ENCODE measurements around the gene ANKS1B.

Gene ANKS1B

GRCh38 chr12:99205111-99205510 is 779.6 kb downstream of the ANKS1B start:
- Histone ChIP-seq H3K4me3 (ENCODE audit: low read length, poor library complexity, severe bottlenecking) (no peak overlapping the region), H2AFZ (ENCODE audit: low read length) (no peak overlapping the region), H3K9ac (ENCODE audit: low read depth, low read length, poor library complexity, severe bottlenecking) (no peak overlapping the region), H4K20me1 (ENCODE audit: insufficient read depth, low read length, poor library complexity, severe bottlenecking) (no peaks in the 10 kb centered on the region), H3K36me3 (ENCODE audit: insufficient read depth, low read length) (no peaks in the 10 kb centered on the region), H3F3A (ENCODE audit: low read depth) (no peaks in the 10 kb centered on the region), H3K4me2 (ENCODE audit: low read depth, low read length, poor library complexity, severe bottlenecking) (no peak overlapping the region), H3K4me1 (ENCODE audit: insufficient read depth, low read length, poor library complexity, severe bottlenecking) (no peaks in the 10 kb centered on the region), H3K9me3 (ENCODE audit: insufficient read depth, low read depth, low read length) (no peaks in the 10 kb centered on the region), H3K79me2 (ENCODE audit: insufficient read depth, low read length) (no peaks in the 10 kb centered on the region), H3K9me2 (replicated peaks; ENCODE audit: low read depth, low read length) (no peaks in the 10 kb centered on the region), H3K27me3 (ENCODE audit: insufficient read depth, low read length, poor library complexity, severe bottlenecking) (no peaks in the 10 kb centered on the region)
- no peak for TF ChIP-seq CTCF (conservative IDR thresholded peaks at IDR 0.05; ENCODE audit: low read length)
- TF ChIP-seq EZH2phosphoT487 (IDR thresholded peaks at IDR 0.05; ENCODE audit: borderline replicate concordance): no peak

- H3K4me3 ChIP-seq (ENCODE audit: low read length, poor library complexity, severe bottlenecking): no peak overlapping the region
- H3K9me2 ChIP-seq (replicated peaks; ENCODE audit: low read depth, low read length): no peaks in the 10 kb centered on the region
- H3K79me2 ChIP-seq (ENCODE audit: insufficient read depth, low read length): no peaks in the 10 kb centered on the region
- no peak overlapping the region for H3K4me2 ChIP-seq (ENCODE audit: low read depth, low read length, poor library complexity, severe bottlenecking)
- H3K27me3 ChIP-seq (ENCODE audit: insufficient read depth, low read length, poor library complexity, severe bottlenecking): no peaks in the 10 kb centered on the region
- H2AFZ ChIP-seq (ENCODE audit: low read length): no peak overlapping the region
- TF ChIP-seq EZH2phosphoT487 (IDR thresholded peaks at IDR 0.05; ENCODE audit: borderline replicate concordance) (no peak), CTCF (conservative IDR thresholded peaks at IDR 0.05; ENCODE audit: low read length) (no peak)
- H3K36me3 ChIP-seq (ENCODE audit: insufficient read depth, low read length): no peaks in the 10 kb centered on the region
- no peaks in the 10 kb centered on the region for H3K4me1 ChIP-seq (ENCODE audit: insufficient read depth, low read length, poor library complexity, severe bottlenecking)
- no peak overlapping the region for H3K9ac ChIP-seq (ENCODE audit: low read depth, low read length, poor library complexity, severe bottlenecking)
- H3K9me3 ChIP-seq (ENCODE audit: insufficient read depth, low read depth, low read length): no peaks in the 10 kb centered on the region
- no peaks in the 10 kb centered on the region for H3F3A ChIP-seq (ENCODE audit: low read depth)
- H4K20me1 ChIP-seq (ENCODE audit: insufficient read depth, low read length, poor library complexity, severe bottlenecking): no peaks in the 10 kb centered on the region
These were observed 782.7 kb downstream of the ANKS1B start for GRCh38 chr12:99201906-99202645.

- Histone ChIP-seq H3K4me3 (ENCODE audit: low read length, poor library complexity, severe bottlenecking) (no peak overlapping the region), H3K79me2 (ENCODE audit: insufficient read depth, low read length) (no peaks in the 10 kb centered on the region), H4K20me1 (ENCODE audit: insufficient read depth, low read length, poor library complexity, severe bottlenecking) (no peaks in the 10 kb centered on the region), H3F3A (ENCODE audit: low read depth) (no peaks in the 10 kb centered on the region), H3K9me2 (replicated peaks; ENCODE audit: low read depth, low read length) (no peaks in the 10 kb centered on the region), H3K9me3 (ENCODE audit: insufficient read depth, low read depth, low read length) (no peaks in the 10 kb centered on the region), H3K36me3 (ENCODE audit: insufficient read depth, low read length) (no peaks in the 10 kb centered on the region), H3K4me2 (ENCODE audit: low read depth, low read length, poor library complexity, severe bottlenecking) (no peak overlapping the region), H3K4me1 (ENCODE audit: insufficient read depth, low read length, poor library complexity, severe bottlenecking) (no peaks in the 10 kb centered on the region), H3K27me3 (ENCODE audit: insufficient read depth, low read length, poor library complexity, severe bottlenecking) (no peaks in the 10 kb centered on the region), H2AFZ (ENCODE audit: low read length) (no peak overlapping the region), H3K9ac (ENCODE audit: low read depth, low read length, poor library complexity, severe bottlenecking) (no peak overlapping the region)
- TF ChIP-seq CTCF (conservative IDR thresholded peaks at IDR 0.05; ENCODE audit: low read length) (no peak), EZH2phosphoT487 (IDR thresholded peaks at IDR 0.05; ENCODE audit: borderline replicate concordance) (no peak)
These were observed 783.9 kb downstream of the ANKS1B start for GRCh38 chr12:99200711-99201384.
